ENCODE measurements around the gene NDUFV3.
A peak's percentile ranks its signal among the peaks of the same experiment; 100 is the strongest.
"Not testable (repeated sequence)": the region's sequence is repeated elsewhere in the genome, so short reads cannot be mapped to it uniquely, and the experiment has no call there.

NDUFV3 gene

GRCh38 chr21:42875811-42876210 lies 17.3 kb upstream of the NDUFV3 start:
- H3K9me3 ChIP-seq (ENCODE audit: insufficient read depth, low read depth, low read length), result not testable (repeated sequence)
- peaks cover 61% of the 10 kb centered on the region for H3K36me3 ChIP-seq (ENCODE audit: insufficient read depth, low read depth, low read length)

GRCh38 chr21:42878678-42878992 lies 14.5 kb upstream of the NDUFV3 start:
- Histone ChIP-seq H3K9ac (ENCODE audit: low read depth, low read length) (peak overlapping the region; percentile 89), H3K36me3 (ENCODE audit: insufficient read depth, low read depth, low read length) (peaks cover 33% of the 10 kb centered on the region), H3K27me3 (ENCODE audit: insufficient read depth, low read length) (no peaks in the 10 kb centered on the region), H3K27ac (ENCODE audit: low read length) (peak overlapping the region; percentile 55), H3K9me3 (ENCODE audit: insufficient read depth, low read depth, low read length) (no peaks in the 10 kb centered on the region), H3K4me1 (ENCODE audit: insufficient read depth, low read length) (0 out of 2 replicates have a peak, but pooled peaks cover 5% of the 10 kb centered on the region), H3K4me3 (ENCODE audit: low read length) (peak overlapping the region; percentile 95)

More at GRCh38 chr21:42875811-42876210, 17.3 kb upstream of the NDUFV3 start:
- not testable (repeated sequence) for H3K27me3 ChIP-seq (ENCODE audit: insufficient read depth, low read length); H3K4me1 ChIP-seq (ENCODE audit: insufficient read depth, low read length); H3K4me3 ChIP-seq (ENCODE audit: low read length); H3K9ac ChIP-seq (ENCODE audit: low read depth, low read length); H3K27ac ChIP-seq (ENCODE audit: low read length)

- Histone ChIP-seq H3K36me3 (ENCODE audit: insufficient read depth, low read depth, low read length) (peaks cover 28% of the 10 kb centered on the region), H3K4me3 (ENCODE audit: low read length) (peak within 1 kb of the TSS; percentile 95), H3K27ac (ENCODE audit: low read length) (peak within 1 kb of the TSS; percentile 55), H3K27me3 (ENCODE audit: insufficient read depth, low read length) (no peaks in the 10 kb centered on the region), H3K4me1 (ENCODE audit: insufficient read depth, low read length) (0 out of 2 replicates have a peak, but pooled peaks cover 5% of the 10 kb centered on the region), H3K9me3 (ENCODE audit: insufficient read depth, low read depth, low read length) (no peaks in the 10 kb centered on the region), H3K9ac (ENCODE audit: low read depth, low read length) (peak within 1 kb of the TSS; percentile 89)
These were observed 13.9 kb upstream of the NDUFV3 start, which contains the start of gene WDR4 for GRCh38 chr21:42878993-42879787. WDR4 (minus strand) TSS chr21:42879539; CDS start chr21:42879495, 44 bp downstream.

GRCh38 chr21:42880352-42880751 lies 12.8 kb upstream of the NDUFV3 start:
- H3K27ac ChIP-seq (ENCODE audit: low read length), result no peak overlapping the region
- H3K27me3 ChIP-seq (ENCODE audit: insufficient read depth, low read length), result no peaks in the 10 kb centered on the region
- H3K4me3 ChIP-seq (ENCODE audit: low read length), result peak overlapping the region; percentile 95

GRCh38 chr21:42883921-42884320 lies 9.2 kb upstream of the NDUFV3 start:
- Histone ChIP-seq H3K9me3 (ENCODE audit: insufficient read depth, low read depth, low read length) (no peaks in the 10 kb centered on the region), H3K36me3 (ENCODE audit: insufficient read depth, low read depth, low read length) (no peaks in the 10 kb centered on the region), H3K27me3 (ENCODE audit: insufficient read depth, low read length) (no peaks in the 10 kb centered on the region), H3K4me1 (ENCODE audit: insufficient read depth, low read length) (0 out of 2 replicates have a peak, but pooled peaks cover 2% of the 10 kb centered on the region), H3K27ac (ENCODE audit: low read length) (no peak overlapping the region), H3K9ac (ENCODE audit: low read depth, low read length) (no peak overlapping the region), H3K4me3 (ENCODE audit: low read length) (no peak overlapping the region)

More at GRCh38 chr21:42880352-42880751, 12.8 kb upstream of the NDUFV3 start:
- Histone ChIP-seq H3K36me3 (ENCODE audit: insufficient read depth, low read depth, low read length) (peaks cover 17% of the 10 kb centered on the region), H3K9me3 (ENCODE audit: insufficient read depth, low read depth, low read length) (no peaks in the 10 kb centered on the region), H3K9ac (ENCODE audit: low read depth, low read length) (peak overlapping the region; percentile 89), H3K4me1 (ENCODE audit: insufficient read depth, low read length) (0 out of 2 replicates have a peak, but pooled peaks cover 5% of the 10 kb centered on the region)

GRCh38 chr21:42887326-42887725 lies 5.8 kb upstream of the NDUFV3 start:
- H3K27me3 ChIP-seq (ENCODE audit: insufficient read depth, low read length), result no peaks in the 10 kb centered on the region
- H3K36me3 ChIP-seq (ENCODE audit: insufficient read depth, low read depth, low read length), result no peaks in the 10 kb centered on the region
- no peak overlapping the region for H3K27ac ChIP-seq (ENCODE audit: low read length)
- H3K4me3 ChIP-seq (ENCODE audit: low read length), result no peak overlapping the region
- no peak overlapping the region for H3K9ac ChIP-seq (ENCODE audit: low read depth, low read length)
- no peaks in the 10 kb centered on the region; the same call in 1 of the 2 replicates for H3K4me1 ChIP-seq (ENCODE audit: insufficient read depth, low read length)
- no peaks in the 10 kb centered on the region for H3K9me3 ChIP-seq (ENCODE audit: insufficient read depth, low read depth, low read length)

GRCh38 chr21:42892582-42892930 lies 553 bp upstream of the NDUFV3 start:
- Histone ChIP-seq H3K9me3 (ENCODE audit: insufficient read depth, low read depth, low read length) (no peaks in the 10 kb centered on the region), H3K4me3 (ENCODE audit: low read length) (peak overlapping the region; percentile 97), H3K4me1 (ENCODE audit: insufficient read depth, low read length) (no peaks in the 10 kb centered on the region; the same call in 1 of the 2 replicates), H3K27ac (ENCODE audit: low read length) (peak overlapping the region; percentile 92), H3K36me3 (ENCODE audit: insufficient read depth, low read depth, low read length) (peaks cover 16% of the 10 kb centered on the region), H3K27me3 (ENCODE audit: insufficient read depth, low read length) (no peaks in the 10 kb centered on the region), H3K9ac (ENCODE audit: low read depth, low read length) (peak overlapping the region; percentile 89; the same call in 1 of the 2 replicates)

GRCh38 chr21:42900446-42900845 lies 7.3 kb downstream of the NDUFV3 start:
- H3K9me3 ChIP-seq (ENCODE audit: insufficient read depth, low read depth, low read length), result no peaks in the 10 kb centered on the region
- H3K27me3 ChIP-seq (ENCODE audit: insufficient read depth, low read length), result no peaks in the 10 kb centered on the region
- H3K9ac ChIP-seq (ENCODE audit: low read depth, low read length), result no peak overlapping the region
- no peak overlapping the region for H3K4me3 ChIP-seq (ENCODE audit: low read length)
- no peak overlapping the region for H3K27ac ChIP-seq (ENCODE audit: low read length)
- no peaks in the 10 kb centered on the region for H3K4me1 ChIP-seq (ENCODE audit: insufficient read depth, low read length)
- peaks cover 77% of the 10 kb centered on the region for H3K36me3 ChIP-seq (ENCODE audit: insufficient read depth, low read depth, low read length)

- Histone ChIP-seq H3K9ac (ENCODE audit: low read depth, low read length) (no peak overlapping the region), H3K27me3 (ENCODE audit: insufficient read depth, low read length) (no peaks in the 10 kb centered on the region), H3K27ac (ENCODE audit: low read length) (no peak overlapping the region), H3K4me3 (ENCODE audit: low read length) (no peak overlapping the region), H3K9me3 (ENCODE audit: insufficient read depth, low read depth, low read length) (no peaks in the 10 kb centered on the region), H3K4me1 (ENCODE audit: insufficient read depth, low read length) (no peaks in the 10 kb centered on the region), H3K36me3 (ENCODE audit: insufficient read depth, low read depth, low read length) (peaks cover 86% of the 10 kb centered on the region)
These were observed 10.7 kb downstream of the NDUFV3 start for GRCh38 chr21:42903817-42904216.

GRCh38 chr21:42905195-42905594 lies 12.1 kb downstream of the NDUFV3 start:
- Histone ChIP-seq H3K27me3 (ENCODE audit: insufficient read depth, low read length) (no peaks in the 10 kb centered on the region), H3K9me3 (ENCODE audit: insufficient read depth, low read depth, low read length) (no peaks in the 10 kb centered on the region), H3K4me3 (ENCODE audit: low read length) (no peak overlapping the region), H3K36me3 (ENCODE audit: insufficient read depth, low read depth, low read length) (peaks cover 89% of the 10 kb centered on the region), H3K4me1 (ENCODE audit: insufficient read depth, low read length) (no peaks in the 10 kb centered on the region), H3K27ac (ENCODE audit: low read length) (no peak overlapping the region), H3K9ac (ENCODE audit: low read depth, low read length) (no peak overlapping the region)

- Histone ChIP-seq H3K27ac (ENCODE audit: low read length) (no peak overlapping the region), H3K36me3 (ENCODE audit: insufficient read depth, low read depth, low read length) (peaks cover 85% of the 10 kb centered on the region), H3K9ac (ENCODE audit: low read depth, low read length) (no peak overlapping the region), H3K27me3 (ENCODE audit: insufficient read depth, low read length) (no peaks in the 10 kb centered on the region), H3K4me3 (ENCODE audit: low read length) (no peak overlapping the region), H3K9me3 (ENCODE audit: insufficient read depth, low read depth, low read length) (no peaks in the 10 kb centered on the region), H3K4me1 (ENCODE audit: insufficient read depth, low read length) (no peaks in the 10 kb centered on the region)
These were observed 13.1 kb downstream of the NDUFV3 start for GRCh38 chr21:42906233-42906632.

GRCh38 chr21:42908484-42908883 lies 15.4 kb downstream of the NDUFV3 start:
- H3K4me1 ChIP-seq (ENCODE audit: insufficient read depth, low read length); H3K9ac ChIP-seq (ENCODE audit: low read depth, low read length); H3K27ac ChIP-seq (ENCODE audit: low read length); H3K27me3 ChIP-seq (ENCODE audit: insufficient read depth, low read length); H3K9me3 ChIP-seq (ENCODE audit: insufficient read depth, low read depth, low read length); H3K4me3 ChIP-seq (ENCODE audit: low read length): not testable (repeated sequence)
- H3K36me3 ChIP-seq (ENCODE audit: insufficient read depth, low read depth, low read length), result peaks cover 71% of the 10 kb centered on the region
